WTC11 (cell line): ENCODE results near the gene ZNF830.

Experiments used
- ESRRA ChIP-seq: sonication (generic); formaldehyde crosslinking; IDR thresholded peaks from 2 replicates; pipeline ENCODE4 v1.8.1; 2022; ENCODE audit warnings: mild to moderate bottlenecking, missing genetic modification reagents, borderline replicate concordance
- MXD4 ChIP-seq: fragments of 250-450 bp; sonication (Bioruptor Pico); IDR thresholded peaks from 2 replicates; pipeline ENCODE4 v1.8.0; 2021; ENCODE audit warnings: mild to moderate bottlenecking, moderate library complexity, borderline replicate concordance
- NR2C2 ChIP-seq: sonication (generic); formaldehyde crosslinking; IDR thresholded peaks from 2 replicates; pipeline ENCODE4 v1.8.0; 2022; ENCODE audit warnings: mild to moderate bottlenecking, missing genetic modification reagents
- SP1 ChIP-seq: sonication (generic); formaldehyde crosslinking; conservative IDR thresholded peaks from 2 replicates; pipeline ENCODE4 v1.8.1; 2022; ENCODE audit warnings: missing genetic modification reagents
- TF ChIP-seq, protein P1 (sequence below): fragments of 200-600 bp; IDR thresholded peaks from 2 replicates; pipeline ENCODE4 v1.8.0; 2022; ENCODE audit warnings: antibody characterized with exemption
- TF ChIP-seq, protein P2 (sequence below): sonication (generic); formaldehyde crosslinking; conservative IDR thresholded peaks from 2 replicates; pipeline ENCODE4 v1.8.1; 2023; ENCODE audit warnings: mild to moderate bottlenecking, low read depth, missing genetic modification reagents, moderate library complexity
- TF ChIP-seq, protein P3 (sequence below): sonication (generic); formaldehyde crosslinking; conservative IDR thresholded peaks from 2 replicates; pipeline ENCODE4 v1.8.1; 2022; ENCODE audit warnings: mild to moderate bottlenecking, missing genetic modification reagents

DNA sequence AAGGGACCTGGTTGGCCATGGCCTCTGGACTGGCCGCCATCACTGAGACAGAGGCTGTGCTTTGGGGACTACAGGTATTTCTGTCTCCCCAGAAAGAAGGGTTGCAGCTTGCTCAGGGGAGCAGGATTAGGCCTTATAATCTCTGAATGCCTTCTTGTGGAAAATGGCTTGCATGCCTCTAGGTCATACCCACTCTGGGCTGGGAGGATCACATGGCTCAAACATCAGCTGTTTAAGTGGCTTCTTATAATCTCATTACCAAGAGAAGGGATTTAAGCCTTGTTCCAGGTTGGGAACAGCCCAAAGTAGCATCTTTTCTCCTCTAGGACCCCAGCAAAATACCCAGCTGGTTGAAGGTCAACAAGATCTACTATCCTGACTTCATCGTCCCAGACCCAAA, 38.1 kb downstream of the ZNF830 start:
- TF ChIP-seq, protein P1, sequence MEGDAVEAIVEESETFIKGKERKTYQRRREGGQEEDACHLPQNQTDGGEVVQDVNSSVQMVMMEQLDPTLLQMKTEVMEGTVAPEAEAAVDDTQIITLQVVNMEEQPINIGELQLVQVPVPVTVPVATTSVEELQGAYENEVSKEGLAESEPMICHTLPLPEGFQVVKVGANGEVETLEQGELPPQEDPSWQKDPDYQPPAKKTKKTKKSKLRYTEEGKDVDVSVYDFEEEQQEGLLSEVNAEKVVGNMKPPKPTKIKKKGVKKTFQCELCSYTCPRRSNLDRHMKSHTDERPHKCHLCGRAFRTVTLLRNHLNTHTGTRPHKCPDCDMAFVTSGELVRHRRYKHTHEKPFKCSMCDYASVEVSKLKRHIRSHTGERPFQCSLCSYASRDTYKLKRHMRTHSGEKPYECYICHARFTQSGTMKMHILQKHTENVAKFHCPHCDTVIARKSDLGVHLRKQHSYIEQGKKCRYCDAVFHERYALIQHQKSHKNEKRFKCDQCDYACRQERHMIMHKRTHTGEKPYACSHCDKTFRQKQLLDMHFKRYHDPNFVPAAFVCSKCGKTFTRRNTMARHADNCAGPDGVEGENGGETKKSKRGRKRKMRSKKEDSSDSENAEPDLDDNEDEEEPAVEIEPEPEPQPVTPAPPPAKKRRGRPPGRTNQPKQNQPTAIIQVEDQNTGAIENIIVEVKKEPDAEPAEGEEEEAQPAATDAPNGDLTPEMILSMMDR: no peak
- TF ChIP-seq, protein P2, sequence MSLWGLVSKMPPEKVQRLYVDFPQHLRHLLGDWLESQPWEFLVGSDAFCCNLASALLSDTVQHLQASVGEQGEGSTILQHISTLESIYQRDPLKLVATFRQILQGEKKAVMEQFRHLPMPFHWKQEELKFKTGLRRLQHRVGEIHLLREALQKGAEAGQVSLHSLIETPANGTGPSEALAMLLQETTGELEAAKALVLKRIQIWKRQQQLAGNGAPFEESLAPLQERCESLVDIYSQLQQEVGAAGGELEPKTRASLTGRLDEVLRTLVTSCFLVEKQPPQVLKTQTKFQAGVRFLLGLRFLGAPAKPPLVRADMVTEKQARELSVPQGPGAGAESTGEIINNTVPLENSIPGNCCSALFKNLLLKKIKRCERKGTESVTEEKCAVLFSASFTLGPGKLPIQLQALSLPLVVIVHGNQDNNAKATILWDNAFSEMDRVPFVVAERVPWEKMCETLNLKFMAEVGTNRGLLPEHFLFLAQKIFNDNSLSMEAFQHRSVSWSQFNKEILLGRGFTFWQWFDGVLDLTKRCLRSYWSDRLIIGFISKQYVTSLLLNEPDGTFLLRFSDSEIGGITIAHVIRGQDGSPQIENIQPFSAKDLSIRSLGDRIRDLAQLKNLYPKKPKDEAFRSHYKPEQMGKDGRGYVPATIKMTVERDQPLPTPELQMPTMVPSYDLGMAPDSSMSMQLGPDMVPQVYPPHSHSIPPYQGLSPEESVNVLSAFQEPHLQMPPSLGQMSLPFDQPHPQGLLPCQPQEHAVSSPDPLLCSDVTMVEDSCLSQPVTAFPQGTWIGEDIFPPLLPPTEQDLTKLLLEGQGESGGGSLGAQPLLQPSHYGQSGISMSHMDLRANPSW: no peak
- TF ChIP-seq, protein P3, sequence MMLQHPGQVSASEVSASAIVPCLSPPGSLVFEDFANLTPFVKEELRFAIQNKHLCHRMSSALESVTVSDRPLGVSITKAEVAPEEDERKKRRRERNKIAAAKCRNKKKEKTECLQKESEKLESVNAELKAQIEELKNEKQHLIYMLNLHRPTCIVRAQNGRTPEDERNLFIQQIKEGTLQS (CRISPR knock-in tag): no peak
- no peak for TF ChIP-seq SP1 (CRISPR knock-in tag)
- TF ChIP-seq NR2C2 (CRISPR knock-in tag): no peak
- TF ChIP-seq MXD4 (CRISPR knock-in tag): no peak
- TF ChIP-seq ESRRA (CRISPR knock-in tag): no peak
